Mesodermal cell (in vitro differentiated cells): ENCODE results near the gene KIF3C.
A peak's percentile ranks its signal among the peaks of the same experiment; 100 is the strongest.

Experiments
- H3K27ac ChIP-seq: 2 replicates; pipeline ENCODE4 v1.7.0; 2013; ENCODE audit warnings: mild to moderate bottlenecking, low read depth, low read length, moderate library complexity; ENCODE audit not compliant: severe bottlenecking
- H3K36me3 ChIP-seq: 2 replicates; pipeline ENCODE4 v1.7.1; 2013; ENCODE audit warnings: mild to moderate bottlenecking, low read length, moderate library complexity; ENCODE audit not compliant: control insufficient read depth, insufficient read depth
- H3K4me1 ChIP-seq: one replicate; pipeline ENCODE4 v1.7.1; 2013; ENCODE audit warnings: mild to moderate bottlenecking, low read length; ENCODE audit not compliant: insufficient read depth, control insufficient read depth, poor library complexity, severe bottlenecking
- H3K4me3 ChIP-seq: 2 replicates; pipeline ENCODE4 v1.7.0; 2013; ENCODE audit warnings: low read length, control low read depth, mild to moderate bottlenecking; ENCODE audit not compliant: insufficient read depth, poor library complexity, severe bottlenecking; ENCODE audit errors: extremely low read depth
- H3K9me3 ChIP-seq: 2 replicates; pipeline ENCODE4 v1.7.1; 2013; ENCODE audit warnings: mild to moderate bottlenecking, low read length, moderate library complexity; ENCODE audit not compliant: control insufficient read depth
- WGBS, 2 experiments: methylation state at CpG; one replicate each; pipeline ENCODE4 v1.1.5; 2013; ENCODE audit warnings: missing lambda C conversion rate in 2 of 2; ENCODE audit not compliant: insufficient coverage in 2 of 2; 5-methylcytosine and 5-hydroxymethylcytosine counted together

Gene KIF3C

GRCh38 chr2:25980951-25981350, 1.3 kb downstream of the KIF3C start:
- Histone ChIP-seq H3K4me3 (peak overlapping the region; percentile 79), H3K4me1 (peaks cover 36% of the 10 kb centered on the region), H3K36me3 (peaks cover 34% of the 10 kb centered on the region), H3K27ac (no peak overlapping the region), H3K9me3 (no peaks in the 10 kb centered on the region)
- 98 to 100% methylated on average over 8 to 11 of the region's 14 CpGs for WGBS, 2 experiments

GRCh38 chr2:25980076-25980887, 2.0 kb downstream of the KIF3C start:
- H3K4me3 ChIP-seq = no peak overlapping the region
- WGBS, 2 experiments = 97% methylated on average over 21 to 27 of the region's 29 CpGs
- no peak overlapping the region for H3K27ac ChIP-seq
- peaks cover 36% of the 10 kb centered on the region for H3K4me1 ChIP-seq
- no peaks in the 10 kb centered on the region for H3K9me3 ChIP-seq
- H3K36me3 ChIP-seq = peaks cover 41% of the 10 kb centered on the region

DNA sequence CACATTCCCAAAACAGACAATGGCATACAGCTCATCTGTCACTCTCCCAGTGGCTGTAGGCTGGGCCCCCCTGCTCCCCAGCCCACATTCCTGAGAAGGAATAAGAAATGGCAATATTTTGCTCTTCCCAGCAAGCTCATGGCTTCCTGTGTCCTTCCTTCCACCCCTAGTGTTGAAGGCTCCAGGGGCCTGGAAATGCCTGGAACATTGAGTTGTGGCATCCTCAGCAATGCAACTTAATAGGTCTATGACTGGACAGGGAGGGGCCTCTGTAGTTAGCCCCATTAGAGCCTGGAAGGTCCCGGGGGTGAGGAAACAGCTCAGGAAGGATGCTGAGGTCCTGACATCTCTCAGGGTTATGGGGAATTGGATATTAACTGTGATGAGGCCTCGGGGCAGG, 3.3 kb downstream of the KIF3C start:
- Histone ChIP-seq H3K9me3 (no peaks in the 10 kb centered on the region), H3K4me3 (no peak overlapping the region), H3K27ac (no peak overlapping the region), H3K36me3 (peaks cover 43% of the 10 kb centered on the region), H3K4me1 (peaks cover 36% of the 10 kb centered on the region)
- 95 to 96% methylated on average over 2 of the region's 2 CpGs for WGBS, 2 experiments

GRCh38 chr2:25977768-25978167, 4.5 kb downstream of the KIF3C start:
- WGBS, 2 experiments = 100% methylated on average over 2 of the region's 3 CpGs; no CpG with 5 or more reads in 1 of the 2 experiments
- Histone ChIP-seq H3K4me1 (peaks cover 36% of the 10 kb centered on the region), H3K36me3 (peaks cover 52% of the 10 kb centered on the region), H3K9me3 (no peaks in the 10 kb centered on the region), H3K4me3 (no peak overlapping the region), H3K27ac (peak overlapping the region; percentile 55)

GRCh38 chr2:25976983-25977741, 5.1 kb downstream of the KIF3C start:
- peak overlapping the region; percentile 6 for H3K4me3 ChIP-seq
- peak overlapping the region; percentile 55 for H3K27ac ChIP-seq
- no peaks in the 10 kb centered on the region for H3K9me3 ChIP-seq
- 58 to 64% methylated on average over 3 to 4 of the region's 6 CpGs for WGBS, 2 experiments
- H3K36me3 ChIP-seq = peaks cover 52% of the 10 kb centered on the region
- peaks cover 36% of the 10 kb centered on the region for H3K4me1 ChIP-seq

DNA sequence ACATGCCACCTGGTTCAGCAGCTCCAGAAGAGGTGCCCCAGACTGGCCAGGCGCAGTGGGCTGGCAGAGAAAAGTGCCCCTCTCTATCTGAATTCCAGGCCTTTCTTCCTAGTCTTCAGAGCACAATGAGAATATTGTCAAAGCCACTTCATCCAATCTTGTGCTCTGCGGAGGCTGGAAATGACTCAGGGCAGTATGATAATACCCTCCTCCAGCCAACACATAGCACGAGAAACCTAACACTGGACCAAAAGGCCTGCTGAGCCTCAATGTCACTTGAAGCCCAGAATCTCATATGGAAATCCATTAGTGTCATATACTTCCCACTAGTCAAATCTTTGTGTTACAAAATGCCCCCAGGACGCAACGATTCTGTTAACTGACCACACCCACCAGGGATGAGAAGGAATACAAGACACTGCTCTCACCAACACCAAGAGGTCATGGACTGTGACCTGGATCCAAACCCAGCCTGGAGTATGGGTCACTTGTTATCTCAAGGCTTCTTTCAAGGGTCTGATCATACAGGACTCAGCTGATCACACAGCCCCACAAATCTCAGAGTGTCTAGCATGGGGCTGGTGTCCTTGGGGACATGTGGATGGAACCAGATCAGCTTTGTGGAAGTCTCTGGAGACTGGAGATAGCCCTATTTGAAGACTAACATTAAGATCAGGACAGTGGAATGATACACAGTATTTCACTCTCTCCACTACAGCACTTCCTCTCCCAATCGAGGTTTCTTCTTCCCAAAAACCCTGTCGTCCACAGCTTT, 10.1 kb downstream of the KIF3C start:
- H3K27ac ChIP-seq = peak overlapping the region; percentile 77
- 87 to 91% methylated on average over 7 of the region's 7 CpGs for WGBS, 2 experiments
- H3K36me3 ChIP-seq = peaks cover 53% of the 10 kb centered on the region
- H3K4me1 ChIP-seq = peaks cover 12% of the 10 kb centered on the region
- no peak overlapping the region for H3K4me3 ChIP-seq
- H3K9me3 ChIP-seq = no peaks in the 10 kb centered on the region

DNA sequence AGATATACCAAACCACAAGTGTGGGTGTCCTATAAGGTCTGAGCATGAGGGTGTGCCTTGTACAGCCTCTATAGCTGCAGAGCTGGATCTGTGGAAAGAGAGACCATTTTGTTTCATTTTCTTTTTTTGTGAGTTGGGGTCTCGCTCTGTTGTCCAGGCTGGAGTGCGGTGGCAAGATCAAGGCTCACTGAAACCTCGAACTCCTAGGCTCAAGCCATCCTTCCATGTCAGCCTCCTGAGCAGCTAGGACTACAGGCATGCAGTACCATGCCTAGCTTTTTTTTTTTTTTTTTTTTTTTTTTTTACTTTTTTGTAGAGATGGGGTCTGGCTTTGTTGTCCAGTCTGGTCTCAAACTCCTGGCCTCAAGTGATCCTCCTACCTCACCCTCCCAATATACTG, 10.7 kb downstream of the KIF3C start:
- peaks cover 6% of the 10 kb centered on the region for H3K4me1 ChIP-seq
- peak overlapping the region; percentile 77 for H3K27ac ChIP-seq
- WGBS, 2 experiments = 100% methylated on average over 2 of the region's 3 CpGs; no CpG with 5 or more reads in 1 of the 2 experiments
- H3K9me3 ChIP-seq = no peaks in the 10 kb centered on the region
- peaks cover 60% of the 10 kb centered on the region for H3K36me3 ChIP-seq
- H3K4me3 ChIP-seq = no peak overlapping the region

DNA sequence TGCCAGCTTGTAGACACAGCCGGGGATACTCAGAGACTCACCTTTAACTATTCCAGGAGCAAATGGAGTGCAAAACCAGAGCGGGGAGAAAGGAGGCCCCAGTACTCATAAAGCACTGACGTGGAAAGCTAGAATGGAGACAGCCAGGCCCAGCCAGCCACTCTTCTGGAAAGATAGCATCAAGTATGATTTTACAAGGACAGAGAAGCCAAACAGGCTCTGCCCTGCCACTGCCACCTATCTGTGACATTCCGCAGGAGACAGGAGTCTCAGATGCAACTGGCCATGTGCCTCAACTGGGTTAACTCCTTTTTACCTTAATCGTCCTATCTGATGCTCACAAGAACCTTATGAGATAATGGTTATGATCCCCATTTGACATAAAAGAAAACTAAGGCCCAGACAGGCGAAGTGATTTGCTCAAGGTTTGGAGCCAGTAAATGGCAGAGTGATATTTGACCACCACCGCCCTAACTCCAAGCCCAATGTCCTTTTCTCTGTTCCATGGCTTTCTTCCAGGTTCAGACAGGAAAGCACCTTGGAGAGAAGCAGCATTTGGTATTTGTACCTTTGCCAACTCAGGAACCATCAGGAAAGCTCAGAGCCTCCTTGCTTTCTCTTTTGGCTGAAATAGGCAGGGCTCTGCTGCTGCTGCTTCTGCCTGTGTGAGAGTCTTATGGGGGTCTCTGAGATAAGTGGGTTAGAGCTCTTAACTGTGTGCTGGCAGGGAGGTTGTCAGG, 15.6 kb downstream of the KIF3C start:
- no peak overlapping the region for H3K4me3 ChIP-seq
- WGBS, 2 experiments = 98 to 100% methylated on average over 4 to 6 of the region's 7 CpGs

GRCh38 chr2:25964891-25965290, 17.4 kb downstream of the KIF3C start:
- 93 to 96% methylated on average over 4 to 5 of the region's 7 CpGs for WGBS, 2 experiments
- Histone ChIP-seq H3K4me3 (no peak overlapping the region), H3K27ac (peak overlapping the region; percentile 10), H3K9me3 (no peaks in the 10 kb centered on the region), H3K36me3 (peaks cover 47% of the 10 kb centered on the region), H3K4me1 (peaks cover 23% of the 10 kb centered on the region)

More for the DNA sequence above, 15.6 kb downstream of the KIF3C start:
- Histone ChIP-seq H3K4me1 (peaks cover 11% of the 10 kb centered on the region), H3K9me3 (no peaks in the 10 kb centered on the region), H3K36me3 (peaks cover 54% of the 10 kb centered on the region), H3K27ac (no peak overlapping the region)

- Histone ChIP-seq H3K27ac (peak overlapping the region; percentile 62), H3K4me1 (peaks cover 22% of the 10 kb centered on the region), H3K36me3 (peaks cover 51% of the 10 kb centered on the region), H3K4me3 (no peak overlapping the region), H3K9me3 (no peaks in the 10 kb centered on the region)
- 82 to 88% methylated on average over 2 of the region's 2 CpGs for WGBS, 2 experiments
These were observed 21.4 kb downstream of the KIF3C start for GRCh38 chr2:25960920-25961319.
